SK-N-SH treated with all-trans-retinoic acid at 6 μM for 48 hours (cell line): ENCODE data around the gene OPRL1.

Experiments used
- ARNTL ChIP-seq: fragments of 450-650 bp; formaldehyde crosslinking; IDR thresholded peaks from 2 replicates; pipeline ENCODE4 v1.5.0; 2020; ENCODE audit warnings: low read depth, mild to moderate bottlenecking, moderate library complexity, borderline replicate concordance
- CSDC2 ChIP-seq: fragments of 250-450 bp; sonication (Bioruptor Pico); IDR thresholded peaks from 2 replicates; pipeline ENCODE4 v1.5.0; 2020; ENCODE audit warnings: mild to moderate bottlenecking, moderate library complexity
- ISL1 ChIP-seq: fragments of 250-450 bp; sonication (Bioruptor Pico); IDR thresholded peaks from 2 replicates; pipeline ENCODE4 v2.1.2; 2022; ENCODE audit warnings: mild to moderate bottlenecking, moderate library complexity
- PATZ1 ChIP-seq: fragments of 250-450 bp; sonication (Bioruptor Pico); IDR thresholded peaks from 2 replicates; pipeline ENCODE4 v1.8.0; 2020; ENCODE audit warnings: mild to moderate bottlenecking, moderate library complexity, borderline replicate concordance
- SNAI2 ChIP-seq: fragments of 250-450 bp; sonication (Bioruptor Pico); IDR thresholded peaks from 2 replicates; pipeline ENCODE4 v1.5.0; 2020; ENCODE audit warnings: mild to moderate bottlenecking, moderate library complexity
- TOX ChIP-seq: fragments of 250-450 bp; sonication (Bioruptor Pico); IDR thresholded peaks from 2 replicates; pipeline ENCODE4 v1.8.0; 2021; ENCODE audit warnings: mild to moderate bottlenecking, moderate library complexity, borderline replicate concordance
- TSHZ2 ChIP-seq: fragments of 250-450 bp; sonication (Bioruptor Pico); IDR thresholded peaks from 2 replicates; pipeline ENCODE4 v1.5.0; 2020; ENCODE audit warnings: mild to moderate bottlenecking, moderate library complexity
- ZFP3 ChIP-seq: fragments of 250-450 bp; sonication (Bioruptor Pico); IDR thresholded peaks from 2 replicates; pipeline ENCODE4 v1.5.0; 2020; ENCODE audit warnings: mild to moderate bottlenecking, moderate library complexity
- ZFP30 ChIP-seq: fragments of 450-650 bp; formaldehyde crosslinking; IDR thresholded peaks from 2 replicates; pipeline ENCODE4 v1.5.0; 2022; ENCODE audit warnings: mild to moderate bottlenecking, moderate library complexity
- ZNF565 ChIP-seq: fragments of 450-650 bp; formaldehyde crosslinking; conservative IDR thresholded peaks from 2 replicates; pipeline ENCODE4 v1.5.0; 2020; ENCODE audit warnings: low read depth, mild to moderate bottlenecking, moderate library complexity
- ZNF70 ChIP-seq: fragments of 450-650 bp; formaldehyde crosslinking; IDR thresholded peaks from 2 replicates; pipeline ENCODE4 v1.5.0; 2020; ENCODE audit warnings: mild to moderate bottlenecking, moderate library complexity
- ZNF8 ChIP-seq: fragments of 450-650 bp; formaldehyde crosslinking; IDR thresholded peaks from 2 replicates; pipeline ENCODE4 v1.5.0; 2020; ENCODE audit warnings: mild to moderate bottlenecking, moderate library complexity

- TF ChIP-seq ISL1 (CRISPR knock-in tag) (no peak), TSHZ2 (CRISPR knock-in tag) (no peak), PATZ1 (CRISPR knock-in tag) (no peak), ZFP3 (CRISPR knock-in tag) (no peak), ZFP30 (no peak), ZNF565 (CRISPR knock-in tag) (no peak), ARNTL (no peak), SNAI2 (CRISPR knock-in tag) (no peak), TOX (CRISPR knock-in tag) (no peak), ZNF8 (no peak), CSDC2 (CRISPR knock-in tag) (no peak), ZNF70 (CRISPR knock-in tag) (no peak)
These were observed 13.2 kb downstream of the OPRL1 start for GRCh38 chr20:64093013-64093503.
